Measurements from ENCODE around the gene PIK3C2G.

GRCh38 chr12:18601962-18602361, 340.6 kb downstream of the PIK3C2G start:
- TF ChIP-seq CTCF (IDR thresholded peaks at IDR 0.05) (no peak), ZFX (IDR thresholded peaks at IDR 0.05; ENCODE audit: borderline replicate concordance) (no peak)
